A172 (cell line): ENCODE data around the gene EPHA2. TPM values are rescaled to one million over a fixed set of nuclear protein-coding genes. Genes with fewer than 3 reads are reported as not detected.

ENCODE experiments used
- DNase-seq: peaks from one replicate; pipeline ENCODE4 v3.0.0-alpha.2; 2015; ENCODE audit warnings: low spot score
- total RNA-seq: library from RNA; depleted of rRNA; stranded (reverse); fragments of >200 nt; shearing (Covaris generic); gene quantifications from 2 replicates; pipeline ENCODE4 v1.2.3, GENCODE V29; 2014

The EPHA2 gene
- total RNA-seq, 1 experiment from 2014 or later: 78.1 TPM

DNA sequence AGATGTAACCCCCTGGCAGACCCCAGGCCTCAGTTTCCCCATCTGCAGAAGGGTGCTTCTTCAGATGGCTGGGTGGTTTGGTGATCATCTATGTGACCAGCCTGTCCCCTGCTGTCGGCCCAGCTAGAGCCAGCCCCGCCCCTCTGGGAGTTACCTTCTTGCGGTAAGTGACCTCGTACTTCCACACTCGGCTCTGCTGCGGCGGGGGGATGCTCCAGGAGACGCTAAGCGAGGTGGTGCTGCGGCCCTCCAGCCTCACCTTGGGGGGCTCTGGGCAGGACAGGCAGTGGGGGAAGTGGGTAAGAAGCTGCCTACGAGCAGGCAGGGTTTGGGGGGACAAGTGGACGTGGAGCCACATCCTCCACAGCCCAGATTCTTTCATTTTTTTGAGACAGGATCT lies 20.4 kb downstream of the EPHA2 start:
- no peak for DNase-seq

DNA sequence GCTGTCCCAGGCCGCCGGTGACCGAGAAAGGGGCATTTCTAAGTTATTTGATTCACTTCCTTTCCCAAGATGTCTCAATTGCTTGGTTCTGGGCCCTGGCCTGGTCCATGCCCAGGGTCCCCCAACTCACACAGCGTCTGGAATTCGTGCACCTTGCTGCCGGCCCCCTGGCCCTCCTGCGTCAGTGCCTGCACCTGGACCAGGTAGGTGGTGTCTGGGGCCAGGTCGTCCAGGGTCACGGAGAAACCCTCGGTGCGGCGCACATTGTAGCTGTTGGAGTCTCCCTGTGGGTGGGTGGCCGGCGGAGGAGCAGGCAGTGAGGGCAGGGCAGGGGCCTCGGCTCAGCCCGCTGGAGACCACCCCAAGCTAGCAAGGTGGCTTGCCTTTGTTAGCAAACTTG lies 21.0 kb downstream of the EPHA2 start:
- no peak for DNase-seq

- no peak for DNase-seq
Measured at GRCh38 chr1:16134066-16134801, 21.6 kb downstream of the EPHA2 start.

DNA sequence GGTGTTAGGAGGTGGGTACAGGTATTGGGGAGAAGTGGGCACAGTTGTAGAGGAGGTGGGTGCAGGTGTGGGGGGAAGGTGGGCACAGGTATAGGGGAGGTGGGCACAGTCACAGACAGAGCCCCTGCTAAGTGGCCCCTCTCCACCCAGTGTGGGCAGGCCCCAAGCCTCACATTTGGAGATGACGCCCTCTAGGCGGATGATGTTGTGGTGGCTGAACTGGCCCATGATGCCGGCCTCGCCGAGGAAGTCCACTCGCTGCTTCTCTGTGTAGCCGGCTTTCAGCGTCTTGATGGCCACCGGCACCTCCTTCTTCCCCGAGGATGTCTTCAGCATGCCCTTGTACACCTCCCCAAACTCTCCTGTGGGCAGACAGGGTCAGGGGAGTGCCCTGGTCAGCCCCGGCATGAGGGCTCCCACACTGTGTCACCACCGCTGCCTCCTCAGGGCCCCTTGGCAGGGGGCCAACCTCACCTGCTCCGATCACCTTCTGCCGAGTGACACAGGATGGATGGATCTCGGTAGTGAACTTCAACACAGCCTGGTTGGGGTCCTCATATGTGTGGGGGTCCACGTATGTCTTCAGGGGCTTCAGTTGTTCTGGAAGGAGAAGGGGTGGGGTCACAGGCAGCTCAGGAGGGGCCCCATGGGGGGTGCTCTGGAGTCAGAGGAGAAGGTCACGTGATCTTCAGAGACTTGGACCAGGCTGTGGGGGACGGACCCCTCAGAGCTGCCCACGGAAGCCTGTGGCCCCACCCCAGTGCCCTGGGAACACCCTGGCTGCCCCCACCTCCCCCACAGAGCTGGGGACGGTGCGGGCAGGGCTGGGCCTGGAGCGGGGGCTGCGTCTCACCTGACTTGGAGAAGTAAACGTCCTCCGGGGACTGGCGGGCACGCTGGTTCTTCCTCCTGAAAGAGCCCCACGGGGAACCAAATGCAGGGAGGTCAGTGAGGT lies 22.6 kb downstream of the EPHA2 start:
- DNase-seq: no peak

GRCh38 chr1:16132325-16132785 lies 23.5 kb downstream of the EPHA2 start:
- no peak for DNase-seq

DNA sequence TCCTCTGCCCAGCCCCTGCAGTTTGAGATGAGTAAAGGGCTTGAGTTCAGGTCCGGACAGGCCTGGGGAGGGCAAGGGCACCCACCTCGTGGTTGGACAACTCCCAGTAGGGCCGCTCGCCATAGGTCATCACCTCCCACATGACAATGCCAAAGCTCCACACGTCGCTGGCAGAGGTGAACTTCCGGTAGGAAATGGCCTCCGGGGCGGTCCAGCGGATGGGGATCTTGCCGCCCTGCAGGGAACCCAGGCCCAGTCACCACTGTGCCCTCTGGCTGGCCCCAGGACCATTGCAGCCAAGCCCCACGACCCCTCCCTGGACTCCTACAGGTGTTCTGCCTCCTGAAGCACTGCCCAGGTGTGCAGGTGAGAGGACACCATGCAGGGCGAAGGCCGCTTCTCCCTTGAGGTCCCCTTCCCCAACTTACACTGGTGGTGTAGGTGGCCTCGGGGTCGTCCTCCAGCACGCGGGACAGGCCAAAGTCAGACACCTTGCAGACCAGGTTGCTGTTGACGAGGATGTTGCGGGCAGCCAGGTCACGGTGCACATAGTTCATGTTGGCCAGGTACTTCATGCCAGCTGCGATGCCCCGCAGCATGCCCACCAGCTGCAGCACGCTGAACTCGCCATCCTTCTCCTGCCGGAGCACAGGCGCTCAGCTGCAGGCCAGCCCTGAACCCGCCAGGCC lies 24.1 kb downstream of the EPHA2 start:
- no peak for DNase-seq

GRCh38 chr1:16130827-16131226 lies 25.0 kb downstream of the EPHA2 start:
- no peak for DNase-seq

DNA sequence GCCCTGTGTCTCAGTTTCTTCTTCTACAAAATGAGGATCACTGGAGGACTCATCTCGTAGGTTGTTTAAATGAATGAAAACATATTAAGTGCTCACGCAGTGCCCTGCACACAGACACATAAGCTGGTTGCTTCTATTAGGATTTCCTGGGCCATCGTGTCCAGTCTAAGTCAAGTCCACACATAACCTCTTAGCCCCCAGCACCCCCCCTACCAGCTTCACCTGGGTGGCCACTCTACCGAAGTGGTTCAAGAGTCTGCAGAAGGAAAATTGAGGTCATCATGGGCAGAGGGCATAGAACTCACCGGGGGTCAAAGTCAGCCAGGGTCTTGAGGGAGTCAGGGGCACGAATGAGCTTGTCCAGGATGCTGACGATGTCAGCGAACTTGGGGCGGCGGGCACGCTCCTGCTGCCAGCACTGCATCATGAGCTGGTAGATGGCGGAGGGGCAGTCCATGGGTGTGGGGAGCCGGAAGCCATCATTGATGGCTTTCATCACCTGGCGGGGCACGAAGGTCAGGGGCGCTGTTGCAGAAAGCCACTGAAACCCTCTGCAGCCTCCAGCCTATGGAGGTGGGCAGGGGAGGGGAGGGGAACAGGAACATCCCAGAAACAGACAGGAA lies 25.8 kb downstream of the EPHA2 start:
- DNase-seq: no peak

DNA sequence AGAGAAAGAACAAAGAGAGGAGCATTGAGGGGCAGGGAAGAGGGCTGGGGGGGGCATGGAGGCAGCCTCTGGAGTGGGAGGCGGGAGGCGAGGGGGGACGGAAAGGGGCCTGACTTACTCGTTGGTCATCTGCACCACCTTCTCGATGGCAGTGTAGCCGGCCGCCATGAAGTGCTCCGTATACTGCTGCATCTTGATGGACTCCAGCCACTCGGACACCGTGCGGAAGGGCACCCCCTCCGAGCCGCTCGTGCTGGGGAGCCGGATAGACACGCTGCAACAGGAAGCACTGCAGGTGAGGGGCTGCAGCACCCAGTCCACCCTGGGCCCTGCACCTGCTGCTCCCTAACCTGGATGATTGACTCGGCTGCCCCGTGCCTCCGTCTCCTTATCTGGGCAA lies 26.6 kb downstream of the EPHA2 start:
- DNase-seq: no peak

DNA sequence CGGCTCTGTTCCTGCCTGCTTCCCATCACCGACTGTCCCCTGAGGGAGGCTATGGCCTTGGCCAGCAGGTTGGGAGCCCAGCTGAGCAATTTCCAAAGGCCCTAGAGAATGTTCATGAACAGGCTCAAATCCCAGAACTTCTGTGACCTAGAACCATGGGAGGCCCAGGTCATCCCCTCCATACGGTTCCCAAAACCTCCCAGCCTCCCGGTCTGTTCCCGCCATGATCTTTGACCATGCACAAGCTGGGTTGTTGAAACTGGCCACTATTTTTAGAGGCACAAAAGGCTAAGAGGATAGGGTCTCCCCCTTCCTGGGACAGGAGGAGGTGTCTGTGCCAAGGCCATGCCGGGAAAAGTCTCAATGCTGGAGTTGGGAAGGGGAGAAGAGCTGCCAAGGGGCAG lies 27.5 kb downstream of the EPHA2 start:
- no peak for DNase-seq

DNA sequence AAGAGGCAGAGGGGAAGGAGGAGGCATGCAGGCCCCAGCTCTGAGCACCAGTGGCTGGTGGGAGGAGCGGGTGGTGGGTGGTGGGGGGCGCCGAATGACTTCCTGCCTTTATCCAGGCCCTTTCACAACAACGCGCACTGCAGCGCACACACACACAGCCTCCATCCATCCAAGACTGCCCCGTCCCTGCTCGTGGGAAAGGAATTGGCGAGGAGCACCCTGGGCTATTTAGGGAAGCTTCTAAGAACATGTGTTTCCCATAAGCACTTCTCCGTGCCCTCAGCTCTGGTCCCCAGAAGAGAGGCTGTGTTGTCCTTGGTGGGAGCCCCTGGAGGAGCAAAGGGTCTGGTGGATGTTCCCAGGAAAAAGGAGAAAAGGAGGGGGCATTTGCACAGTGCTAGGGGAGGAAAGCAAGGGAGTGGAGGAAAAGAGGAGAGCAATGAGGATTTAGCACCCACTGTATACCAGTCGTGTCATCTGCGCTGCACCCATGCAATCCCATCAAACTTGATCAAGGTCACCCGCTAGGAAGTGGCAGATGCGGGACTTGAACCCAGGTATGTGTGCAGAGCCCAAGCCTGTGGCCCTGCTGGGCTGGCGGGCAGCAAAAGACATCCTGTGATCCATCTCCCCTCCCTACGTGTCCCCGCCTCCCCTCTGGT lies 28.1 kb downstream of the EPHA2 start:
- DNase-seq: no peak

- no peak for DNase-seq
Measured at GRCh38 chr1:16126743-16127515, 28.9 kb downstream of the EPHA2 start.

GRCh38 chr1:16126160-16126559 lies 29.7 kb downstream of the EPHA2 start:
- no peak for DNase-seq

DNA sequence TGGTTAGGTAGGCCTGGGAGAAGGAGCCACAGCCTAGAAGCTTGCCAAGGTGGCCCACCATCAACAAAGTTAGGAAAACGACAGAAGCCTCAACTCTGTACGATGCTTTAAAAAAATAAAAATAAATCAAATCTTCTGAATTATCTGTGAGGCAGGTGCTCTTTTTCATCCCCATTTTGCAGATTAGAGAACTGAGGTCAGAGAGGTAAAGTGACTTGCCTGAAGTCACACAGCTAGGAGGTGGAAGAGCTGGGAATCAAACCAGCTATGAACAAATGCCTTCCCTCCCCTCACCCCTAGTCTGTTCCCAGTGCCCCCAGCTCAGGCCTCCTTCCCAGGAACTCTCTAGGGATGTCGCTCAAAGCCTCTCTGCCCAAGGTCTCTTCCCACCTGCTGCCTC lies 30.4 kb downstream of the EPHA2 start:
- DNase-seq: no peak

GRCh38 chr1:16125088-16125470 lies 30.8 kb downstream of the EPHA2 start:
- DNase-seq: no peak

DNA sequence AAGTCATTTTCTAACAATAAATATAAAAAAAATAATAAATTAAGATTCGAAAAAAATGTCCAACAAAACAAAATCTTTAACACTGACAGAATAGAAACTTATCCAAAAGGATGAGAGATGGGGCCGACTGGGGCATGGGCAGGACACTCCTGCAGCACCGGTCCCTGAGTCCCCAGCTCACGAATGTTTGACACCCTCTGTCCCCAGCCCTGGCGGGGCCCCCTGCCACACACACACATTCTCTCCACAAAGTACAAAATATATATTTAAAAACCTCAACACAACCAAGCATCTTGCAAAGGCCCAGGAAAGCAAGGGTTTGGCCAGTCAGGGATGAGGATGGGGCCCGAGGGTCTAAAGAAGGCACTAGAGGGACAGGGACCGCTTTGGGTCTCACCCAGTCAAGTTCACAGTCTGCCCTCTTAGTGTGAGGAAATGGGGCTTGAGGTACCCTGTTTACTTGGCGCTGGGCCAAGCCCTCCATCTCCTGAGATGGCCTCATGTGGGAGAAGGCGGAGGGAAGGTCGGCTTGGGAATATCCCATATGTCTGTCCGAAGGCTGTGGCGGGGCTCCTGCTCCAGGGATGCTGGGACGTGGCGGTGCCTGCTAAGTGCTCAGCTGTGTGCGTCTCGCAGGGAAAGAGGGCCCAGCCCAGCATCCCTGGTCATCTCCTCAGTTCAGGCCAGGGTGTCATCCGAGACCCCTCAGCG lies 31.3 kb downstream of the EPHA2 start:
- no peak for DNase-seq

DNA sequence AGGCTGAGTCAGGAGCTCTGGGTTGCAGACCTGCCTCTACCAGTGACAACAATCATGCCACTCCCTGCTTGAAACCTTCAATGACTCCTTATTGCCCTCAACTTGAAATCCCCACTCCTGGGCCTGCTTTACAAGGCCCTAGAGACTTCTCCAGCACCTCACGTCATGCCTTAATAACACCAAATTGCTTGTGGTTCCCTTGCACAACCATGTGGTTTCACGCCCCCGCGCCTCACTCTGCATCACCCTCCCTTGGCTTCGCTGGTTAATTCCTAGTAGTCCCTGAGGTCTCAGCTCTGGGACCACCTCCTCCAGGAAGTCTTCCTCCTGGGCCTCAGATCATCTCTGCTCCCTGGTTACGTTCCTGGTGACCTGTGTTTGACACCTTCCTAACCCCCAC lies 33.0 kb downstream of the EPHA2 start:
- peak; percentile 27 for DNase-seq

- DNase-seq: no peak
Measured at GRCh38 chr1:16122350-16122881, 33.5 kb downstream of the EPHA2 start.

DNA sequence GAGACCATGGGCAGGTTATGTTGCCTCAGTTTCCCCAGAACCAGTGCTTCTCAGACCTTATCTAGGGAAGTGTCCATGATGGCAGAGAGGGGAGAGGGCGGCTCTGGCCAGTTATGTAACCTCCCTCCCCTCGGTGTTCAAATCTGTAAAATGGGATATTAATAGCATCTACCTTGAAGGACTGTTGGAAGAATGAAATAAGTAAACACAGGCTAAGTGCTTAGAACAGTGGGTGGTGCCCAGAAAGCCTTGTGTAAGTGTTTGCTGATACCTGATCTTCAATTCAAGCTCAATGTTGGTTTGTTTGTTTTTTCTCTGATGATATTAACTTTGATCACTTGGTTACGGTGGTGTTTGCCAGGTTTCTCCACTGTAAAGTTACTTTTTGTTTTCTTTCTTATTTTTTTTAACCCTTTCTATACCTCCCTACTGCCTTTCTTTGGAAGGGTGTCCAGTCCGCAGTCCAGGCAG lies 34.9 kb downstream of the EPHA2 start:
- no peak for DNase-seq
